ENCODE measurements around the gene DST. TPM values are rescaled to one million over a fixed set of nuclear protein-coding genes. Genes with fewer than 3 reads are reported as not detected.

DST gene
- total and polyA plus RNA-seq, 7 donors = 62.5 to 791 (median 495) TPM

GRCh38 chr6:56531839-56532595, 110.7 kb downstream of the DST start:
- peaks cover 0 to 99% (median 72%) of the 10 kb centered on the region in 4 donors for H3K4me1 ChIP-seq
- no peak for DNase-seq
- peak overlapping the region; percentile 40 to 96 (median 70) for H3K27ac ChIP-seq

GRCh38 chr6:56529594-56530191, 113.0 kb downstream of the DST start:
- Histone ChIP-seq H3K27ac (peak overlapping the region; percentile 39 to 96 (median 67)), H3K36me3 (peaks cover 4 to 89% (median 27%) of the 10 kb centered on the region in 4 donors)
- 81 to 84% methylated on average over 4 of the region's 4 CpGs for WGBS, 2 donors

More at GRCh38 chr6:56531839-56532595, 110.7 kb downstream of the DST start:
- Histone ChIP-seq H3K9me3 (no peaks in the 10 kb centered on the region), H3K36me3 (peaks cover 4 to 100% (median 34%) of the 10 kb centered on the region in 4 donors), H3K4me3 (no peak overlapping the region), H3K27me3 (no peaks in the 10 kb centered on the region)
- TF ChIP-seq POLR2A (IDR thresholded peaks at IDR 0.05) = no peak
- TF ChIP-seq EP300 (IDR thresholded peaks at IDR 0.05) = no peak
- TF ChIP-seq CTCF (IDR thresholded peaks at IDR 0.05) = no peak
- TF ChIP-seq POLR2AphosphoS5 (IDR thresholded peaks at IDR 0.05) = no peak
- 95 to 96% methylated on average over 5 of the region's 5 CpGs for WGBS, 2 donors
- intact Hi-C loops (cut with DNase I) = no loop called here

GRCh38 chr6:56528412-56528841, 114.3 kb downstream of the DST start:
- Histone ChIP-seq H3K27ac (peak overlapping the region; percentile 76 to 96 (median 88)), H3K4me1 (peaks cover 0 to 99% (median 74%) of the 10 kb centered on the region in 4 donors), H3K27me3 (no peaks in the 10 kb centered on the region), H3K36me3 (peaks cover 4 to 81% (median 23%) of the 10 kb centered on the region in 4 donors), H3K9me3 (no peaks in the 10 kb centered on the region), H3K4me3 (no peak overlapping the region)
- intact Hi-C loops (cut with DNase I) = loop anchor here (10.0 kb wide), 1 partner anchor 176 kb away; no protein-coding TSS in a partner anchor
- WGBS, 2 donors = 91 to 94% methylated on average over 3 of the region's 3 CpGs
- no peak for TF ChIP-seq POLR2A (IDR thresholded peaks at IDR 0.05)
- no peak for TF ChIP-seq CTCF (IDR thresholded peaks at IDR 0.05)
- TF ChIP-seq POLR2AphosphoS5 (IDR thresholded peaks at IDR 0.05) = peak in 2 of 4 donors; percentile 17 to 58
- TF ChIP-seq EP300 (IDR thresholded peaks at IDR 0.05) = peak in 1 of 4 donors; percentile 38
- DNase-seq = no peak

More at GRCh38 chr6:56529594-56530191, 113.0 kb downstream of the DST start:
- DNase-seq = no peak
- intact Hi-C loops (cut with DNase I) = loop anchor here (10.0 kb wide), 1 partner anchor 175 kb away; no protein-coding TSS in a partner anchor
- Histone ChIP-seq H3K27me3 (no peaks in the 10 kb centered on the region), H3K4me1 (peaks cover 0 to 99% (median 71%) of the 10 kb centered on the region in 4 donors), H3K9me3 (no peaks in the 10 kb centered on the region), H3K4me3 (no peak overlapping the region)
- TF ChIP-seq EP300 (IDR thresholded peaks at IDR 0.05) (no peak), POLR2AphosphoS5 (IDR thresholded peaks at IDR 0.05) (no peak)

- peak overlapping the region; percentile 76 to 96 (median 88) for H3K27ac ChIP-seq
- H3K27me3 ChIP-seq = no peaks in the 10 kb centered on the region
- no peak overlapping the region for H3K4me3 ChIP-seq
- no peaks in the 10 kb centered on the region for H3K9me3 ChIP-seq
- intact Hi-C loops (cut with DNase I) = loop anchor here (2.0 to 10.0 kb wide), 2 partner anchors 13 to 177 kb away; no protein-coding TSS in a partner anchor
- TF ChIP-seq EP300 (IDR thresholded peaks at IDR 0.05) (no peak), CTCF (IDR thresholded peaks at IDR 0.05) (no peak), POLR2AphosphoS5 (IDR thresholded peaks at IDR 0.05) (no peak)
- DNase-seq = no peak
- peaks cover 4 to 81% (median 23%) of the 10 kb centered on the region in 4 donors for H3K36me3 ChIP-seq
- peaks cover 0 to 99% (median 72%) of the 10 kb centered on the region in 4 donors for H3K4me1 ChIP-seq
Observed at GRCh38 chr6:56527934-56528333, 114.8 kb downstream of the DST start.
